ENCODE data around the gene PDZRN3. TPM values are rescaled to one million over a fixed set of nuclear protein-coding genes. Genes with fewer than 3 reads are reported as not detected.

The PDZRN3 gene
- total RNA-seq, 1 experiment from 2014 or later, result 0.24 TPM

DNA sequence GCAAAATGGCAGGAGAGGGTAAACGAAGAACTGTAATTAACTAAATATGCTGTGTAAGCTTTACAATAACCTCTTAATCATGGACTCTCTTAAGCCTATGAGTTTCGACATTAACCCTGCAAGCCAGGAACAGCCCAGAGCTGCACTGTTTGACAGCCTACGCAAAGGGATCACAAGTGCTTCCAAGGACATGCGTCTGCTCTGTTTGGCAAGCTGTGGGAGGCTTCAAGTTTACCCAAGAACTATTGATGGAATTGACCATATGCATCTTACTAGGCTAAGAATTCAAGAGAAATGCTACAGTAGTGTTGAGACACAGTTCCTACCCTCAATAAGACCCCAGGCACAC lies 66.0 kb downstream of the PDZRN3 start:
- DNase-seq (ENCODE audit: low spot score), result no peak
- Histone ChIP-seq H3K9me3 (ENCODE audit: low read depth, low read length, poor library complexity, severe bottlenecking) (no peaks in the 10 kb centered on the region), H3K4me1 (ENCODE audit: insufficient read depth, low read length, poor library complexity, severe bottlenecking) (no peaks in the 10 kb centered on the region), H3K4me3 (ENCODE audit: low read depth, low read length, poor library complexity, severe bottlenecking) (no peak overlapping the region), H3K27me3 (replicated peaks; ENCODE audit: insufficient read depth, low read depth, low read length, poor library complexity) (no peaks in the 10 kb centered on the region), H3K36me3 (ENCODE audit: insufficient read depth, low read length, poor library complexity, severe bottlenecking) (no peaks in the 10 kb centered on the region), H3K27ac (ENCODE audit: low read depth, low read length, poor library complexity, severe bottlenecking) (no peak overlapping the region)
- BruUV-seq (replicated peaks), result no TSS peak
- TF ChIP-seq, protein P1, sequence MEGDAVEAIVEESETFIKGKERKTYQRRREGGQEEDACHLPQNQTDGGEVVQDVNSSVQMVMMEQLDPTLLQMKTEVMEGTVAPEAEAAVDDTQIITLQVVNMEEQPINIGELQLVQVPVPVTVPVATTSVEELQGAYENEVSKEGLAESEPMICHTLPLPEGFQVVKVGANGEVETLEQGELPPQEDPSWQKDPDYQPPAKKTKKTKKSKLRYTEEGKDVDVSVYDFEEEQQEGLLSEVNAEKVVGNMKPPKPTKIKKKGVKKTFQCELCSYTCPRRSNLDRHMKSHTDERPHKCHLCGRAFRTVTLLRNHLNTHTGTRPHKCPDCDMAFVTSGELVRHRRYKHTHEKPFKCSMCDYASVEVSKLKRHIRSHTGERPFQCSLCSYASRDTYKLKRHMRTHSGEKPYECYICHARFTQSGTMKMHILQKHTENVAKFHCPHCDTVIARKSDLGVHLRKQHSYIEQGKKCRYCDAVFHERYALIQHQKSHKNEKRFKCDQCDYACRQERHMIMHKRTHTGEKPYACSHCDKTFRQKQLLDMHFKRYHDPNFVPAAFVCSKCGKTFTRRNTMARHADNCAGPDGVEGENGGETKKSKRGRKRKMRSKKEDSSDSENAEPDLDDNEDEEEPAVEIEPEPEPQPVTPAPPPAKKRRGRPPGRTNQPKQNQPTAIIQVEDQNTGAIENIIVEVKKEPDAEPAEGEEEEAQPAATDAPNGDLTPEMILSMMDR (conservative IDR thresholded peaks at IDR 0.05; ENCODE audit: low read depth, low read length), result no peak
- POLR2A ChIA-PET (ENCODE audit: low non-redundant PET), result no interaction called here
- intact Hi-C loops (cut with micrococcal nuclease; ENCODE audit: unreplicated experiment), result no loop called here
- CTCF ChIA-PET, result no interaction called here

DNA sequence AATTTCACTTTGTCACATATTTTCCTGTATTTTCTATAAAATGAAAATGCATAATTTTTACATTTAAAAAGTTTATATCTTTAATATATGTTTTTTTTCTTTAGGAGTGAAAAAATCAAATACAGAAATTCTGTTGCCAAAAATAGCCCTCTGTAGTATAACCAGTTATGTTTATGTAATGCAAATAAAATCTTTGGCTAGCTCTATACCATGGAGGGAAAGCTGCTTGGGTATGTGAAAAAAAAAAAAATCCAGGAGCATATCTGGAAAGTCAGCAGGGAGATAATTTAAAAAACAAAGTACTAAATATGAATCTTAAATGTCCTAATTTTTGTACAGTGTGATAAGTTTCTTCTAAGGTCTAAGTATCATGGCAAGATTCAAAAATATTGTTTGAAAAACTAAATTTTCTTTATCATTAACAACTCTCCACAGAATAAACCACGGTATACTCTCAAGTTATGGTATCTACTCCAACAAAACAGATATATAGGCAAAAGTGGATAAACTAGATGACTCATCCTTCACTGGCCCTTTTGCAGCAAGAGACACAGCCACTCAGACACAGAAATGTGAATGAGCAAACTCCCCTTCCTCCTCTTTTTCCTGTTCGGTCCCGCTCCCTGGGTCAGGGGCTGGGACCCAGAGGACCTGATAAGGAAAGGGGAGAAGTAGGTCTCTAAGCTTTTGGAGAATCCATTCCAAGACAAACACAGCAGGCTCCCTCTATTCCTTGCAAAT lies 66.6 kb downstream of the PDZRN3 start:
- H3K4me3 ChIP-seq (ENCODE audit: low read depth, low read length, poor library complexity, severe bottlenecking), result no peak overlapping the region
- POLR2A ChIA-PET (ENCODE audit: low non-redundant PET), result no interaction called here
- DNase-seq (ENCODE audit: low spot score), result no peak
- H3K4me1 ChIP-seq (ENCODE audit: insufficient read depth, low read length, poor library complexity, severe bottlenecking), result no peaks in the 10 kb centered on the region
- no TSS peak for BruUV-seq (replicated peaks)
- no peaks in the 10 kb centered on the region for H3K36me3 ChIP-seq (ENCODE audit: insufficient read depth, low read length, poor library complexity, severe bottlenecking)
- no peaks in the 10 kb centered on the region for H3K27me3 ChIP-seq (replicated peaks; ENCODE audit: insufficient read depth, low read depth, low read length, poor library complexity)
- no peak for TF ChIP-seq EZH2 (IDR thresholded peaks at IDR 0.05; ENCODE audit: borderline replicate concordance, low read depth, low read length, poor library complexity, severe bottlenecking)
- TF ChIP-seq, protein P1 (conservative IDR thresholded peaks at IDR 0.05; ENCODE audit: low read depth, low read length), result no peak
- no peaks in the 10 kb centered on the region for H3K9me3 ChIP-seq (ENCODE audit: low read depth, low read length, poor library complexity, severe bottlenecking)
- CTCF ChIA-PET, result no interaction called here
- no peak overlapping the region for H3K27ac ChIP-seq (ENCODE audit: low read depth, low read length, poor library complexity, severe bottlenecking)
- intact Hi-C loops (cut with micrococcal nuclease; ENCODE audit: unreplicated experiment), result no loop called here

DNA sequence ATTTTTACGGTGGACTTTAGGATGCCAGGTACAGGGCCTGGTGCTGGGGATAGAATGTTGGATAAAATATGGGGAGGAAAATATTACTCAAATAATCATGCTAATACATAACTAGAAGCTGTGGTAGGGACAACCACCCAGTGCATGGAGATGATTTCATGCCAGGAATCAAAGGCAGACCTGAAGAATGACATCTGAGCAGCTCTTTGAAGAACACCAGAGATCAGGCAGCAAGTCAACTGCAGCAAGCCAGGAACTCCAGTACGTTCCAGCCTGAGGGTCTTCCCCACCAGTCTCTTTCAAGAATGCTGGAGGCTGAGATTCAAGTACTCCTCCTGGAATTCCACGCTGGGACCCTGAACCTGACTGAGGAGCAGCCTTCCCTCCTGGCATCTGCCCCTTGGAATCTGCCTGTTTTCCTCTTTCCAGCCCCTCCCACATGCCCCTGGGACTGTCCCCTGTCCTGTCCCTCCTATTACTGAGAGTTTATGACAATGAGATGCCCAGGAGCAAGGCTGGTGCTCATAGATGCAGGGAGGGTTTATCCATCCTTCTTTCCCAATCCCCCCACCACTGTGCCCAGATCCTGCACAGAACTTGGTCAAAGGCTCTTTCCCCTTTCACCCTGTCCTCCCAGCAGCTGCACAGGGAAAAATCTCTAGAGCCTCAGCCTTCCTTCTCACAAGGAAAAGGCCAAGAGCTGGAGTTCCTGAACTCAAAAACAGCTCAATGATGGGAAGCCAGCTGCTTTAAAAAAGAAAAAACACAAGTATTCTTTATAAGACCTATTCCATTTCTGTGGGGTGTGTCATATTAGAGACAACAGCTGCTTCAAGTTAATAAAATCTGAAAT lies 68.0 kb downstream of the PDZRN3 start:
- Histone ChIP-seq H3K4me1 (ENCODE audit: insufficient read depth, low read length, poor library complexity, severe bottlenecking) (no peaks in the 10 kb centered on the region), H3K9me3 (ENCODE audit: low read depth, low read length, poor library complexity, severe bottlenecking) (no peaks in the 10 kb centered on the region), H3K4me3 (ENCODE audit: low read depth, low read length, poor library complexity, severe bottlenecking) (no peak overlapping the region), H3K36me3 (ENCODE audit: insufficient read depth, low read length, poor library complexity, severe bottlenecking) (no peaks in the 10 kb centered on the region), H3K27ac (ENCODE audit: low read depth, low read length, poor library complexity, severe bottlenecking) (no peak overlapping the region), H3K27me3 (replicated peaks; ENCODE audit: insufficient read depth, low read depth, low read length, poor library complexity) (no peaks in the 10 kb centered on the region)
- ChIA-PET POLR2A (ENCODE audit: low non-redundant PET) (no interaction called here), CTCF (no interaction called here)
- no peak for TF ChIP-seq EZH2 (IDR thresholded peaks at IDR 0.05; ENCODE audit: borderline replicate concordance, low read depth, low read length, poor library complexity, severe bottlenecking)
- TF ChIP-seq, protein P1 (conservative IDR thresholded peaks at IDR 0.05; ENCODE audit: low read depth, low read length), result no peak
- DNase-seq (ENCODE audit: low spot score), result no peak
- BruUV-seq (replicated peaks), result no TSS peak
- intact Hi-C loops (cut with micrococcal nuclease; ENCODE audit: unreplicated experiment), result no loop called here

All from A673 (cell line).